Fibroblast of lung (primary cell): Measurements from ENCODE around the gene ETV1. TPM values are rescaled to one million over a fixed set of nuclear protein-coding genes. Genes with fewer than 3 reads are reported as not detected.

Experiments
- DNase-seq, 2 donors: peaks; one replicate each; pipeline versions ENCODE4 v3.0.0 to v3.0.0-alpha.2; 2010; ENCODE audit warnings: low read depth in 2 of 2
- H2AFZ ChIP-seq: 2 replicates; pipeline ENCODE4 v1.5.1; 2012; ENCODE audit warnings: low read length, control low read depth, inconsistent platforms
- H3K27ac ChIP-seq: 2 replicates; pipeline ENCODE4 v1.5.1; 2011; ENCODE audit warnings: low read length, control low read depth; ENCODE audit not compliant: insufficient read depth
- H3K27me3 ChIP-seq: 2 replicates; pipeline ENCODE4 v1.5.1; 2011; ENCODE audit warnings: mild to moderate bottlenecking, low read length; ENCODE audit not compliant: control insufficient read depth, insufficient read depth
- H3K36me3 ChIP-seq: 2 replicates; pipeline ENCODE4 v1.5.1; 2011; ENCODE audit warnings: low read length; ENCODE audit not compliant: control insufficient read depth, insufficient read depth
- H3K4me1 ChIP-seq: 2 replicates; pipeline ENCODE4 v1.5.1; 2011; ENCODE audit warnings: low read length; ENCODE audit not compliant: control insufficient read depth, insufficient read depth; ENCODE audit errors: extremely low read depth
- H3K4me2 ChIP-seq: 2 replicates; pipeline ENCODE4 v1.5.1; 2011; ENCODE audit warnings: low read length, control low read depth; ENCODE audit not compliant: insufficient read depth; ENCODE audit errors: extremely low read depth
- H3K4me3 ChIP-seq, 4 experiments: fragments of 200-600 bp in 1 of 4; sonication (generic) in 1 of 4; replicated peaks in 1 of 4; 2 replicates each; pipeline ENCODE4 v1.5.1; 2011 to 2016; ENCODE audit warnings: low read length in 4 of 4, low read depth in 3 of 4, mild to moderate bottlenecking in 3 of 4, control low read depth in 2 of 4, inconsistent platforms in 1 of 4, mixed read lengths in 1 of 4; ENCODE audit not compliant: insufficient read depth in 1 of 4; ENCODE audit errors: control extremely low read depth in 1 of 4
- H3K79me2 ChIP-seq: 2 replicates; pipeline ENCODE4 v1.5.1; 2012; ENCODE audit warnings: mild to moderate bottlenecking, low read length, inconsistent platforms; ENCODE audit not compliant: control insufficient read depth, insufficient read depth
- H3K9ac ChIP-seq: 2 replicates; pipeline ENCODE4 v1.5.1; 2011; ENCODE audit warnings: mild to moderate bottlenecking, low read length, control low read depth; ENCODE audit not compliant: insufficient read depth
- H3K9me3 ChIP-seq: 2 replicates; pipeline ENCODE4 v1.5.1; 2012; ENCODE audit warnings: low read depth, low read length; ENCODE audit not compliant: control insufficient read depth, insufficient read depth
- H4K20me1 ChIP-seq: 2 replicates; pipeline ENCODE4 v1.5.1; 2011; ENCODE audit warnings: low read length; ENCODE audit not compliant: control insufficient read depth, insufficient read depth; ENCODE audit errors: extremely low read depth
- EZH2 ChIP-seq: IDR thresholded peaks from 2 replicates; pipeline ENCODE4 v1.5.1; 2012; ENCODE audit warnings: low read length, control low read depth, mild to moderate bottlenecking; ENCODE audit errors: missing control alignments
- polyA plus RNA-seq, 2 donors: library from polyadenylated mRNA; depleted of rRNA in 1 of 2; stranded (reverse) in 1 of 2; unstranded in 1 of 2; fragments of >200 nt; gene quantifications; 2 replicates each; pipeline ENCODE4 v1.2.1, GENCODE V29; 2011 to 2012; ENCODE audit warnings: missing spikeins in 1 of 2
- total RNA-seq: library from RNA; depleted of rRNA; stranded (reverse); fragments of >200 nt; gene quantifications from 2 replicates; pipeline ENCODE4 v1.2.1, GENCODE V29; 2014
- TF ChIP-seq, protein P1 (sequence below), 2 donors: IDR thresholded peaks in 1 of 2; conservative IDR thresholded peaks in 1 of 2; 1 replicate in 1 of 2; 2 replicates in 1 of 2; pipeline ENCODE4 v1.5.1; 2011 to 2012; ENCODE audit warnings: low read length in 2 of 2, control low read depth in 1 of 2, inconsistent platforms in 1 of 2, low read depth in 1 of 2, mild to moderate bottlenecking in 1 of 2

The ETV1 gene
- total and polyA plus RNA-seq, 2 donors (not counting 1 experiment from before 2014, with no cell fraction given) = 13.3 to 26.4 TPM

DNA sequence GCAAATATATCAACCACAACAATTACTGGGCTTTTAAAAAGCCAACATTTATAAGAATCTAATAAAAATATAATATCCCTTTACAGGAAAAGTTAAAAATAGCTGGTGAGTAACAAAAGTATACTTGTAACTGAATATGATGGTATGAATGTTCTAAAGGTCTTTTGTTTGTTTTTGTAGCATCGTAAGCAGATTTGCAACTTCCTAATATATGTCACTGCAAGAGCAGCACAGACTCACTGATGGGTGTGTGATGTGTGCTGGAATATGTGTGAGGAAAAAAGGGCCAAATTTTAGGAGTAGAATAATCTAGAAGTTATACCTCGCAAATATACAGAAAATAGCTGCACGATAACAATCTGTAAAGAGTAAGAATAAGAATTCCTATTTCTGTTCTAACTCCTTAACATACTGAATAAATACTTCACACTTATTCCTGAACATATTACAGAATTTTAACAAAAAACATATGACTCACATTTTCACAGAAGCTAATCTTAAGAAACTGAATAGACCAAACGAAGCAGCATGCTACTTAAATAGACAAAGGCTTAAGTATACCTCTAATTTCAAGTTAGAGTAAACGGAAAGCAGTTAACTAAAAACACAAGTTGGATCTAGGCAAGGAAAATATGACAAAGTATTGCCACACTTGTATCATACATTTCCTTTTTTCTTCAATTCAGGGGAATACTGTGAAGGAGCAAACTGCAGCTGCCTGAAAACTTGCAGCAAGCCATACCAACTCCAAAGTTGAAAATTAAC is 9.6 kb downstream of the ETV1 start:
- H3K4me1 ChIP-seq = peaks cover 7% of the 10 kb centered on the region
- peak overlapping the region; percentile 72 for H3K27ac ChIP-seq
- H3K9ac ChIP-seq = no peak overlapping the region
- no peak overlapping the region for H2AFZ ChIP-seq
- H3K27me3 ChIP-seq = no peaks in the 10 kb centered on the region
- peak overlapping the region; percentile 26 for H3K4me2 ChIP-seq
- H3K4me3 ChIP-seq = peak overlapping the region in 3 of 4 experiments; percentile 4 to 23 (median 6)
- no peaks in the 10 kb centered on the region for H3K9me3 ChIP-seq
- DNase-seq = peak; percentile 65 to 88
- H4K20me1 ChIP-seq = no peaks in the 10 kb centered on the region
- peaks cover 3% of the 10 kb centered on the region for H3K79me2 ChIP-seq
- TF ChIP-seq, protein P1, sequence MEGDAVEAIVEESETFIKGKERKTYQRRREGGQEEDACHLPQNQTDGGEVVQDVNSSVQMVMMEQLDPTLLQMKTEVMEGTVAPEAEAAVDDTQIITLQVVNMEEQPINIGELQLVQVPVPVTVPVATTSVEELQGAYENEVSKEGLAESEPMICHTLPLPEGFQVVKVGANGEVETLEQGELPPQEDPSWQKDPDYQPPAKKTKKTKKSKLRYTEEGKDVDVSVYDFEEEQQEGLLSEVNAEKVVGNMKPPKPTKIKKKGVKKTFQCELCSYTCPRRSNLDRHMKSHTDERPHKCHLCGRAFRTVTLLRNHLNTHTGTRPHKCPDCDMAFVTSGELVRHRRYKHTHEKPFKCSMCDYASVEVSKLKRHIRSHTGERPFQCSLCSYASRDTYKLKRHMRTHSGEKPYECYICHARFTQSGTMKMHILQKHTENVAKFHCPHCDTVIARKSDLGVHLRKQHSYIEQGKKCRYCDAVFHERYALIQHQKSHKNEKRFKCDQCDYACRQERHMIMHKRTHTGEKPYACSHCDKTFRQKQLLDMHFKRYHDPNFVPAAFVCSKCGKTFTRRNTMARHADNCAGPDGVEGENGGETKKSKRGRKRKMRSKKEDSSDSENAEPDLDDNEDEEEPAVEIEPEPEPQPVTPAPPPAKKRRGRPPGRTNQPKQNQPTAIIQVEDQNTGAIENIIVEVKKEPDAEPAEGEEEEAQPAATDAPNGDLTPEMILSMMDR (conservative IDR thresholded peaks at IDR 0.05 in 1 of 2, IDR thresholded peaks at IDR 0.05 in 1 of 2; ENCODE audit: low read depth in 1 of 2, low read length in 2 of 2) = no peak
- no peak for TF ChIP-seq EZH2
- H3K36me3 ChIP-seq = peaks cover 2% of the 10 kb centered on the region

DNA sequence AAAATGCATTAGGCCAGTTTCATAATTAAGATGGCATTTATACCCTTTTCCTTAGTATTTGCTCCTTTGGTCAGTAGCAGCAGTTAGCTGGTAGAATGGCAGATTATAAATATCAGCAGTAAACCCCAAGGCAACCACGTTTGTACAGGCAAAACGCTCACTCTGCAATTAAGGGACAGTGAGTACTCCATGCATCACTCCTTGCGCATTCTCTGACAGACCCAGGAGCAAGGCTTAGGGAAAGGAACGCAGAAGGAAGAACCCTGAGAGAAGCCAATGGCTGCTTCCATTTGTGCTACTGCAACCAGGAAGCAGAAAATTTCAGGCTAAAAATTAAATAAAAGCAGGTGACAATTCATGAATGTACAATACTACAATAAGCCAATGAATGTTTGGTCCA is 12.9 kb downstream of the ETV1 start:
- Histone ChIP-seq H4K20me1 (no peaks in the 10 kb centered on the region), H3K79me2 (peaks cover 2% of the 10 kb centered on the region), H3K4me1 (peaks cover 4% of the 10 kb centered on the region), H2AFZ (no peak overlapping the region), H3K4me2 (no peak overlapping the region), H3K9me3 (no peaks in the 10 kb centered on the region), H3K9ac (no peak overlapping the region), H3K27ac (no peak overlapping the region), H3K36me3 (peaks cover 2% of the 10 kb centered on the region), H3K27me3 (no peaks in the 10 kb centered on the region), H3K4me3 (no peak overlapping the region)
- DNase-seq = no peak
- TF ChIP-seq, protein P1 (conservative IDR thresholded peaks at IDR 0.05 in 1 of 2, IDR thresholded peaks at IDR 0.05 in 1 of 2; ENCODE audit: low read depth in 1 of 2, low read length in 2 of 2) = no peak
- TF ChIP-seq EZH2 = no peak

DNA sequence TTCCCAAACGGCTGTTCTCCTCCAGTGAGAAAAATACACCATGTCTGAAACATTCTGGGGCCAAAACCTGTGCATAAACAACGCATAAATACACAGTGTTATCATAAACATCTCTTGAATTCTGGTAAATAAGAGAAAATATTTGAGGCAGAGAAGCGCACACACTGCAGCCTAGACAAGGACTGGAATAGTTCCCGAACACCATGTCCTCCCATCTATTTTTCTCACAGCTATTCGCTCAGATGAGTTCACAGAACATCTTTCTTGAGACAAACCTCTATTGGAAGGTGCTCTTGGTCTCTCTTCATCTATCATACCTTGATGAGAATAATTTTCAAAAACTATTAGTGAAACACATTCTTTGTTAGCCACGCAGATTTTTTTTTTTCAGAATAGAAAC is 24.4 kb downstream of the ETV1 start:
- TF ChIP-seq, protein P1 (conservative IDR thresholded peaks at IDR 0.05 in 1 of 2, IDR thresholded peaks at IDR 0.05 in 1 of 2; ENCODE audit: low read depth in 1 of 2, low read length in 2 of 2) = no peak
- TF ChIP-seq EZH2 = no peak
- Histone ChIP-seq H3K4me1 (no peaks in the 10 kb centered on the region), H3K36me3 (no peaks in the 10 kb centered on the region), H3K27ac (no peak overlapping the region), H2AFZ (peak overlapping the region; percentile 65), H3K9ac (no peak overlapping the region), H3K4me2 (peak overlapping the region; percentile 44), H3K9me3 (no peaks in the 10 kb centered on the region), H4K20me1 (peaks cover 2% of the 10 kb centered on the region), H3K79me2 (no peaks in the 10 kb centered on the region), H3K27me3 (no peaks in the 10 kb centered on the region), H3K4me3 (no peak overlapping the region)
- no peak for DNase-seq
